ENCODE measurements around the gene DYTN.

Gene DYTN

DNA sequence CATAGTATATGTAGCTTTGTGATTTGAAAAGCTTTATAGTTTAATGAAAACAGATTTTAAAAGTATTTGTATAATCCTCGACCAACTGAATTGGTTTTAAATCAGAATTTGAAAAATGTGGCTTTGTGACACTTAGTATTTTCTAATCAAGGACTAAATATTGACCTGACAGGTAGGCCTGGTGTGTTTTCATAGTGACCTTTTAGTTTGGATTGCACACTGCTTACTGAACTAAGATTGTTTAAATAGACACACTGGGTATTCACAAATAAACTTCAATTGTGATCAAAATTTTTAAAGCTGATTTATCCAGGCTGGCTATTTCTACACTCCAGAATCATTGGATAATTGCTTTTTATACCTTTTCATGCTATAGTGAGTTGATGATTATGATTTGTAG is 107.7 kb downstream of the DYTN start:
- no peak for DNase-seq

DNA sequence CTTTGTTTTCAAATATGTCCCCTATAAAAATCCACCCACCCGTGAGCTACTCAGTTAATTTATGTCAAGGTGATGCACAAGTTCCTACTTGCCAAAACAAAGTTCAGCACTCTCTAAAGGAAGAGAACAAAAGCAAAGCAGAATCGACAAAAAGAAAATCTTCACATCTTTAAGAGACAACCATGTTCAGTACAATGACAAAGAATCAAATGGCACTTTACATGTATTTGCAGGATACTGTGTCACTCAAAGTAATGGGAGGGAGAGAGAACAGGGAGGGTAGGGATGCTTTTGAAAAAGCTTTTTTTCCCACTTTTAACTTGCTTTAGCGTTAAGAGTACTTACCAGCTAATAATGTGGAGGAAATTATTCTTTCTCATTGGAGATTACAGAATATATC is 115.0 kb downstream of the DYTN start:
- no peak for DNase-seq

Measured in fibroblast of skin of right quadriceps (primary cell).